ENCODE data around the gene GFRA1.

- TF ChIP-seq CTCF (IDR thresholded peaks at IDR 0.05) (no peak), POLR2A (IDR thresholded peaks at IDR 0.05) (no peak)
Measured at GRCh38 chr10:116136261-116136660, 136.7 kb downstream of the GFRA1 start.
